GM12878 (cell line): ENCODE results near the gene ATL2. TPM values are rescaled to one million over a fixed set of nuclear protein-coding genes. Genes with fewer than 3 reads are reported as not detected.
A peak's percentile ranks its signal among the peaks of the same experiment; 100 is the strongest.

Source experiments
- BACH1 ChIP-seq: fragments of 450-650 bp; IDR thresholded peaks from 2 replicates; pipeline ENCODE4 v1.6.1; 2017; ENCODE audit warnings: mild to moderate bottlenecking, borderline replicate concordance
- CREB1 ChIP-seq: IDR thresholded peaks from 2 replicates; pipeline ENCODE4 v1.6.1; 2012; ENCODE audit warnings: low read depth, mild to moderate bottlenecking, inconsistent platforms
- CTCF ChIP-seq, 3 experiments: IDR thresholded peaks in 2 of 3; conservative IDR thresholded peaks in 1 of 3; 2 replicates each; pipeline ENCODE4 v1.5.1; 2011; ENCODE audit warnings: low read depth in 3 of 3, low read length in 3 of 3, mild to moderate bottlenecking in 3 of 3, control low read depth in 2 of 3, moderate library complexity in 2 of 3, inconsistent platforms in 1 of 3, mixed read lengths in 1 of 3; ENCODE audit not compliant: control insufficient read depth in 2 of 3, insufficient read depth in 1 of 3; ENCODE audit errors: extremely low read depth in 1 of 3
- EGR1 ChIP-seq, 2 experiments: IDR thresholded peaks; 1 replicate in 1 of 2; 2 replicates in 1 of 2; pipeline ENCODE4 v1.6.1; 2011 to 2012; ENCODE audit warnings: low read depth in 2 of 2, low read length in 2 of 2, borderline replicate concordance in 1 of 2, mild to moderate bottlenecking in 1 of 2, moderate library complexity in 1 of 2
- ETV6 ChIP-seq, 2 experiments: fragments of 450-650 bp in 1 of 2; IDR thresholded peaks in 1 of 2; conservative IDR thresholded peaks in 1 of 2; 2 replicates each; pipeline ENCODE4 v1.6.1; 2014; ENCODE audit warnings: antibody characterized with exemption in 1 of 2, borderline replicate concordance in 1 of 2, low read depth in 1 of 2, mild to moderate bottlenecking in 1 of 2, moderate library complexity in 1 of 2
- HDAC6 ChIP-seq: fragments of 200-600 bp; sonication (generic); IDR thresholded peaks from one replicate; pipeline ENCODE4 v1.8.0; 2017; ENCODE audit warnings: antibody characterized with exemption; ENCODE audit not compliant: unreplicated experiment
- MLLT1 ChIP-seq: fragments of 450-650 bp; IDR thresholded peaks from 2 replicates; pipeline ENCODE4 v1.6.1; 2016; ENCODE audit warnings: mild to moderate bottlenecking
- PAX5 ChIP-seq: IDR thresholded peaks from 2 replicates; pipeline ENCODE4 v1.6.1; 2011; ENCODE audit warnings: low read depth, low read length, borderline replicate concordance
- POLR2AphosphoS5 ChIP-seq: IDR thresholded peaks from 2 replicates; pipeline ENCODE4 v1.6.1; 2011; ENCODE audit warnings: mild to moderate bottlenecking, low read length, inconsistent platforms
- SMC3 ChIP-seq: IDR thresholded peaks from 2 replicates; pipeline ENCODE4 v1.6.1; 2011; ENCODE audit warnings: low read length, improper control_type of control experiment, borderline replicate concordance
- SUZ12 ChIP-seq: fragments of 200-600 bp; sonication (generic); IDR thresholded peaks from one replicate; pipeline ENCODE4 v1.6.1; 2018; ENCODE audit warnings: antibody characterized with exemption, mild to moderate bottlenecking; ENCODE audit not compliant: unreplicated experiment
- ZBED1 ChIP-seq: IDR thresholded peaks from 2 replicates; pipeline ENCODE4 v1.6.1; 2016; ENCODE audit warnings: borderline replicate concordance
- ZBTB40 ChIP-seq: fragments of 450-650 bp; IDR thresholded peaks from 2 replicates; pipeline ENCODE4 v1.6.1; 2016; ENCODE audit warnings: mild to moderate bottlenecking, moderate library complexity, borderline replicate concordance
- ZNF217 ChIP-seq: fragments of 450-650 bp; IDR thresholded peaks from 2 replicates; pipeline ENCODE4 v1.6.1; 2017; ENCODE audit warnings: antibody characterized with exemption, mild to moderate bottlenecking
- ZNF687 ChIP-seq: fragments of 450-650 bp; IDR thresholded peaks from 2 replicates; pipeline ENCODE4 v1.6.1; 2017; ENCODE audit warnings: mild to moderate bottlenecking, moderate library complexity
- polyA plus RNA-seq, 11 experiments: library from polyadenylated mRNA; depleted of rRNA in 4 of 11; unstranded in 6 of 11; stranded (reverse) in 5 of 11; fragments of >200 nt; fragmentation: Nextera tagmentation in 4 of 11; fragmentation: Illumina TruSeq in 1 of 11; extraction: Ambion mirVana in 4 of 11; extraction: Trizol in 1 of 11; gene quantifications; 1 replicate in 1 of 11; 2 replicates in 10 of 11; pipeline versions ENCODE4 v1.2.1 to v1.2.3, GENCODE V29; 2011 to 2016; ENCODE audit warnings: inconsistent platforms in 2 of 11, missing spikeins in 2 of 11, low read depth in 1 of 11
- total RNA-seq, 4 experiments: library from RNA; depleted of rRNA in 3 of 4; stranded (reverse); fragments of >200 nt in 3 of 4; fragmentation: Illumina TruSeq in 1 of 4; extraction: Trizol in 1 of 4; gene quantifications; 2 replicates each; pipeline versions ENCODE4 v1.2.1 to v1.2.3, GENCODE V29; 2013 to 2021

ATL2 gene
- total and polyA plus RNA-seq, 10 of the 15 experiments (the other 5 are each of a cell fraction or from before 2014, with no cell fraction given) = 8.6 to 51.5 (median 41.8) TPM

GRCh38 chr2:38376346-38377049 is 575 bp downstream of the ATL2 start (continued):
- TF ChIP-seq MLLT1 (0 out of 2 replicates have a peak, but pooled peaks have one; percentile 51), POLR2AphosphoS5 (peak; percentile 65; the same call in 1 of the 2 replicates), ETV6 (conservative IDR thresholded peaks at IDR 0.05 in 1 of 2, IDR thresholded peaks at IDR 0.05 in 1 of 2; ENCODE audit: borderline replicate concordance in 1 of 2, low read depth in 1 of 2) (no peak; a peak in 1 of 4 replicates), ZNF217 (peak; percentile 81; the same call in 1 of the 2 replicates), ZBTB40 (no peak), HDAC6 (no peak), EGR1 (IDR thresholded peaks at IDR 0.05; ENCODE audit: borderline replicate concordance in 1 of 2, low read depth in 2 of 2, low read length in 2 of 2) (peak in 1 of 2 experiments; percentile 7; a peak in 1 of 3 replicates), BACH1 (peak; percentile 93), CREB1 (no peak), ZBED1 (no peak), CTCF (IDR thresholded peaks at IDR 0.05 in 2 of 3, conservative IDR thresholded peaks at IDR 0.05 in 1 of 3; ENCODE audit: control insufficient read depth in 2 of 3, extremely low read depth in 1 of 3, insufficient read depth in 1 of 3, low read depth in 3 of 3, low read length in 3 of 3) (peak; percentile 45 to 59 (median 49); a peak in 4 of 6 replicates), PAX5 (peak; percentile 14; the same call in 1 of the 2 replicates), SMC3 (0 out of 2 replicates have a peak, but pooled peaks have one; percentile 4), SUZ12 (no peak), ZNF687 (peak; percentile 76; the same call in 1 of the 2 replicates)
